Body of pancreas (tissue), 4 donors: Measurements from ENCODE around the gene SLC36A1. TPM values are rescaled to one million over a fixed set of nuclear protein-coding genes. Genes with fewer than 3 reads are reported as not detected.
A peak's percentile ranks its signal among the peaks of the same experiment; 100 is the strongest.

Source experiments
- ATAC-seq: fragments of 150-250 bp; one replicate; pipeline ENCODE4 v1.9.1; 2016
- DNase-seq, 4 donors: peaks; one replicate each; pipeline ENCODE4 v3.0.0-alpha.2; 2019
- H3K27ac ChIP-seq, 4 donors: fragments of 200-600 bp; sonication (generic); 1 replicate in 3 of 4; 2 replicates in 1 of 4; pipeline versions ENCODE4 v1.5.1 to v1.6.1; 2016 to 2019; ENCODE audit warnings: mild to moderate bottlenecking in 1 of 4, mixed read lengths in 1 of 4, moderate library complexity in 1 of 4
- H3K27me3 ChIP-seq, 2 donors: fragments of 200-600 bp; sonication (generic); one replicate each; pipeline ENCODE4 v1.6.0; 2016; ENCODE audit warnings: mild to moderate bottlenecking in 1 of 2
- H3K36me3 ChIP-seq, 2 donors: fragments of 200-600 bp; sonication (generic); replicated peaks in 1 of 2; 2 replicates each; pipeline ENCODE4 v1.5.1; 2016; ENCODE audit warnings: low read depth in 2 of 2; ENCODE audit not compliant: insufficient read depth in 1 of 2
- H3K4me1 ChIP-seq: fragments of 200-600 bp; sonication (generic); one replicate; pipeline ENCODE4 v1.6.0; 2016
- H3K4me3 ChIP-seq, 2 donors: fragments of 200-600 bp; sonication (generic); 1 replicate in 1 of 2; 2 replicates in 1 of 2; pipeline ENCODE4 v1.5.1; 2016 to 2019
- H3K9me3 ChIP-seq, 3 donors: fragments of 200-600 bp; sonication (generic); 1 replicate in 2 of 3; 2 replicates in 1 of 3; pipeline ENCODE4 v1.5.1; 2016
- CTCF ChIP-seq, 7 experiments: fragments of 450-650 bp in 4 of 7; fragments of 200-600 bp in 3 of 7; sonication (generic) in 3 of 7; IDR thresholded peaks; one replicate each; pipeline ENCODE4 v1.5.1; 2016 to 2019; ENCODE audit warnings: antibody characterized with exemption in 7 of 7
- POLR2A ChIP-seq, 3 donors: fragments of 450-650 bp; IDR thresholded peaks; one replicate each; pipeline ENCODE4 v1.6.1; 2016; ENCODE audit warnings: antibody characterized with exemption in 3 of 3, mild to moderate bottlenecking in 2 of 3
- WGBS, 2 donors: methylation state at CpG; one replicate each; pipeline ENCODE4 v1.1.5; 2017; 5-methylcytosine and 5-hydroxymethylcytosine counted together
- intact Hi-C: fragments of 100-400 bp; cut with DNase I; formaldehyde crosslinking; loops from one replicate; pipeline ENCODE4 v1.15.1; 2023
- total RNA-seq, 2 donors: library from RNA; depleted of rRNA; stranded (reverse); fragments of >200 nt; gene quantifications; one replicate each; pipeline ENCODE4 v1.1.0, GENCODE V29; 2016

SLC36A1 gene
- total RNA-seq, 2 donors from 2014 or later = 6.5 to 12.5 TPM

GRCh38 chr5:151470439-151470838, 23.0 kb downstream of the SLC36A1 start:
- no peaks in the 10 kb centered on the region for H3K9me3 ChIP-seq
- no peaks in the 10 kb centered on the region for H3K27me3 ChIP-seq
- TF ChIP-seq CTCF (IDR thresholded peaks at IDR 0.05) (no peak), POLR2A (IDR thresholded peaks at IDR 0.05) (no peak)
- peaks cover 8% of the 10 kb centered on the region for H3K4me1 ChIP-seq
- WGBS, 2 donors = 90 to 94% methylated on average over 4 of the region's 4 CpGs
- no peak overlapping the region for H3K27ac ChIP-seq
- H3K4me3 ChIP-seq = no peak overlapping the region
- intact Hi-C loops = no loop called here
- no peak for DNase-seq
- H3K36me3 ChIP-seq = peaks cover 0 to 2% of the 10 kb centered on the region in 2 donors
- no peak for ATAC-seq

- 80 to 85% methylated on average over 1 of the region's 1 CpG for WGBS, 2 donors
- no peaks in the 10 kb centered on the region for H3K9me3 ChIP-seq
- no peak overlapping the region for H3K27ac ChIP-seq
- no peak for TF ChIP-seq POLR2A (IDR thresholded peaks at IDR 0.05)
- TF ChIP-seq CTCF (IDR thresholded peaks at IDR 0.05) = no peak
- peaks cover 0 to 2% of the 10 kb centered on the region in 2 donors for H3K36me3 ChIP-seq
- no peak overlapping the region for H3K4me3 ChIP-seq
- DNase-seq (no peak), ATAC-seq (no peak)
- peaks cover 16% of the 10 kb centered on the region for H3K4me1 ChIP-seq
- no peaks in the 10 kb centered on the region for H3K27me3 ChIP-seq
- intact Hi-C loops = no loop called here
Measured at GRCh38 chr5:151471276-151471675, 23.9 kb downstream of the SLC36A1 start.

GRCh38 chr5:151474799-151475198, 27.4 kb downstream of the SLC36A1 start:
- ATAC-seq = peak; percentile 89
- peaks cover 0 to 2% of the 10 kb centered on the region in 2 donors for H3K36me3 ChIP-seq
- intact Hi-C loops = no loop called here
- H3K9me3 ChIP-seq = no peaks in the 10 kb centered on the region
- no peak for TF ChIP-seq POLR2A (IDR thresholded peaks at IDR 0.05)
- TF ChIP-seq CTCF (IDR thresholded peaks at IDR 0.05) = no peak
- no peaks in the 10 kb centered on the region for H3K27me3 ChIP-seq
- H3K4me1 ChIP-seq = peaks cover 19% of the 10 kb centered on the region
- DNase-seq = peak; percentile 49 to 76 (median 56)
- peak overlapping the region; percentile 23 to 74 (median 52) for H3K27ac ChIP-seq
- WGBS, 2 donors = 34 to 37% methylated on average over 6 of the region's 6 CpGs
- H3K4me3 ChIP-seq = no peak overlapping the region

GRCh38 chr5:151475388-151475787, 28.0 kb downstream of the SLC36A1 start:
- Histone ChIP-seq H3K4me1 (peaks cover 19% of the 10 kb centered on the region), H3K27ac (peak overlapping the region; percentile 23 to 74 (median 52)), H3K9me3 (no peaks in the 10 kb centered on the region), H3K4me3 (no peak overlapping the region), H3K27me3 (no peaks in the 10 kb centered on the region), H3K36me3 (peaks cover 0 to 2% of the 10 kb centered on the region in 2 donors)
- ATAC-seq (no peak), DNase-seq (peak in 1 of 4 donors; percentile 39)
- no peak for TF ChIP-seq POLR2A (IDR thresholded peaks at IDR 0.05)
- no peak for TF ChIP-seq CTCF (IDR thresholded peaks at IDR 0.05)
- 37% methylated on average over 2 of the region's 2 CpGs for WGBS, 2 donors
- intact Hi-C loops = no loop called here

- 45 to 47% methylated on average over 3 of the region's 3 CpGs for WGBS, 2 donors
- H3K4me3 ChIP-seq = no peak overlapping the region
- peak; percentile 36 to 76 (median 60) for DNase-seq
- H3K36me3 ChIP-seq = peaks cover 0 to 2% of the 10 kb centered on the region in 2 donors
- ATAC-seq = peak; percentile 57
- peak overlapping the region; percentile 23 to 74 (median 52) for H3K27ac ChIP-seq
- H3K4me1 ChIP-seq = peaks cover 19% of the 10 kb centered on the region
- no peaks in the 10 kb centered on the region for H3K9me3 ChIP-seq
- no peaks in the 10 kb centered on the region for H3K27me3 ChIP-seq
- intact Hi-C loops = no loop called here
- TF ChIP-seq CTCF (IDR thresholded peaks at IDR 0.05) = no peak
- no peak for TF ChIP-seq POLR2A (IDR thresholded peaks at IDR 0.05)
Measured at GRCh38 chr5:151476016-151476415, 28.6 kb downstream of the SLC36A1 start.
